Fibroblast of skin of back (primary cell): ENCODE measurements around the gene POU2AF1.
A peak's percentile ranks its signal among the peaks of the same experiment; 100 is the strongest.
"Not testable (repeated sequence)": the region's sequence is repeated elsewhere in the genome, so short reads cannot be mapped to it uniquely, and the experiment has no call there.

Experiments
- DNase-seq: peaks from one replicate; pipeline ENCODE4 v3.0.0-alpha.2; 2013

Gene POU2AF1

DNA sequence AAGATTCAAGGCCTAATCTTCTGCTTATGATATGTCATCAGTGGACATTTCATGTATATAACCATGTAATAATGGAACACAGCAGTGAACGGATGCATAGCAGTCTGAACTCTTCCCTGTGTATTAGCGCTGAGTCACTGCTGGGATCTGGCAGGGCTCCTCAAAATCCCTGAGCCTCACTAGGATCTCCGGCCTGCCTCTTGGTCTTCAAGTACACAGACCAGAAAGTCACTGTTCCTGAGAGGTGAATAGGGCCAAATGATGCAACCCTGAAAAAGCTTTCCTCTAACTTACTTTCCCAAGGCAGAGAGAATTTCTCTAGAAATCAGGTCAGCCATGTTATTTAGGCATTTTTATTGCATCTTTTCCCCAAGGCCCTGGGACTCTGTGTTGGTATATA is 35.0 kb downstream of the POU2AF1 start:
- peak; percentile 43 for DNase-seq

DNA sequence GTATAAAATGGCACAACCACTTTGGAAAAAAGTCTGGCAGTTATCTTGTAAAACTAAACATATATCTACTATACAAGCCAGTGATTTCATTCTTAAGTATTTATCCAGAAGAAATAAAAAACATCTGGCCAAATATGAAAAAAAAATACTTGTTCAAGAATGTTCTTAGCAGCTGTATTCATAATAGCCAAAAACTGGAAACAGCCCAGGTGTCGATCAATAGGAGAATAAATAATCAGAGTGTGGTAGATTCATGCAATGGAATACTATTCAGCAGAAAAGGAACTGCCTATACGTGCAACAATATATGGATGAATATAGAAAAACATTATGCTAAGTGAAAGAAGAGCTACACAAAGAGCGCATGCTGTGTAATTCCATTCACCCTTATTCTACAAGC is 36.7 kb downstream of the POU2AF1 start:
- no peak for DNase-seq

DNA sequence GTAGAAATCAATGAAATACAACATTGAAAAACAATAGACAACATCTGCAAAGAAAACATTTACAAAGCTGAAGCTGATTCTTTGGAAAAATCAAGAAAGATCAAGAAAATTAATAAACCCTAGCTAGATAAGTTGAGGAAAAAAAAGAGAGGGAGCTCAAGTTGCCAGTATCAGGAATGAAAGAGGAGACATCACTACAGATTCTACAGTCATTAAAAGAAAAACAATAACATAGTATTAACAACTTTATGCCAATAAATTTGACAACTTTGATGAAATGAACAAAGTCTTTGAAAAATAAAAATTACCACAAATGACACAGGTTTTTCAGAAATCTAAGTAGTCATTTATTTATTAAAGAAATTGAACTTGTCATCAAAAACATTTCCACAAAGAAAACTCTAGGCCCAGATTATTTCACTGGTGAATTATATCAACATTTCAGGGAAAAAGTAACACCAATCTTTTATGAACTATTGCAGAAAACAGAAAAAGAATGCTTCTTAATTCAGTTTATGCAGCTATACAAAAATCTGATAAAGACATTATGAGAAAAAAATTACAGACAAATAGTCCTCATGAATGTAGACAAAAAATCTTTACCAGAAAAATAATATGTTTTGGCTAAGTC is 39.2 kb downstream of the POU2AF1 start:
- no peak for DNase-seq

DNA sequence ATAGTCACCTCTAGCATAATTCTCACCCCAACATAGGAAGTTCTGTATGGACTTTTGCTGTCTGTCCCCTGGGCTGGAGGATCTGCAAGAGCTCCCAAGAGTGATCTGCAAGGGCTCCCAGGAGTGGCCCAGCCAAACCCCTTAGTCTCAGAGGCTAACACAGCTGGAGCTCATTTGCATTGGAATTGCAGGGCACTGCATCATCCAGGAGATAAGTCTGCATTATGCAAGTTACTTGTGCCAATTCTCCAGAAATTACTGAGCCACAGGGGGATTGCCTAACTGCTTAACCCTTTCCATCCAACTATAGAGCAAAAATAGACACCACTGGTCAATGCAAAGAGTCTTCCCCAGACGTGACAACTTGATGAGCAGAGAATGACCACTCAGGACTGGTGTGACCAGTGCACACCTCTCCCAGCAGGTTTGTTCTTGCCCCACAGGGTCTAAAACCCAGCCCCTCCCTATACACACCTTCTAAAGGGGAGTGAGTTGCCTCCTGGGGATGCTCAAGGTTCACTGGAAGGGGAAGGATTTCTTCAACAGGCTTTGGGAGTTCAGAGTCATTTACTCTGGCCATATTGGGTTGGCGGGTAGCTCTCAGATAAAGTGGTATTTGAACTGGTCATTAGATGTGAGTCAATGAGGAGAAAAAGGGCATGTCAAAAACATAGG is 42.4 kb downstream of the POU2AF1 start:
- DNase-seq, result peak; percentile 9

DNA sequence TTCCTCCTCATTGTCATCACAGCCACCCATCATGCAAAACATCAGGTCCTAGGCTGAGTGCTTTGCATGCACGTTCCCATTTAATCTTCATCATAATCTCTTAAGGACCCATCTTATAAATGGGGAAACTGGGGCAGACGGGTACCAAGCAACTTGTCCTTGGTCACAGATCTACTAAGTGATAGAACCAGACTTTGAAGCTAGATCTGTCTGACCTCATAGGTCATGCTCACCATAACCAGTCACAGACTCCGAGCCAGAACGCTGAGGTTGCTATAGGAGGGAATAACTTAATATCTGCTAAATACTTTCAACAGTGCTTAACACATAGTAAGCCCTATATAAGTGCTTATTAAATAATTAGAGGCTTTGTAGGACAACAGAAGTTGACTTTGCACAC is 43.0 kb downstream of the POU2AF1 start:
- no peak for DNase-seq

DNA sequence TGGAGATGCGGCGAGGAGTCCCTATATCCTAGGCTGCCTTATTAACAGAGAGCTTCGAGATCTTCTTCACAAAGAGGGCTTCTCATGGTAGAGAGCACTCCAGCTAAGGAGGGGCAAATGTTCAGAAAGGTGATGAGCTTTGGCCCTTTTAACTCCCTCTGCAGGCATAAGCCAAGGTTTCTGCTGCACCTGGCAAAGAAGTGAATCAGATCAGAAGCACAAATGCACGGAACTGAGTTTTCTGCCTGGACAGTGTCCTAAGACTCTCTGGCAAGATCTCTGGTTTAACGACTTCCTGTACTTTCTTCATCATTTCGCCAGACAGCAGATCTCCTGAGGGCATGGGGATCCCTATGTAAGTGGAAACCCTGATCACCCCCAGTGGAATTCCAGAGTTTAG is 43.5 kb downstream of the POU2AF1 start:
- no peak for DNase-seq

DNA sequence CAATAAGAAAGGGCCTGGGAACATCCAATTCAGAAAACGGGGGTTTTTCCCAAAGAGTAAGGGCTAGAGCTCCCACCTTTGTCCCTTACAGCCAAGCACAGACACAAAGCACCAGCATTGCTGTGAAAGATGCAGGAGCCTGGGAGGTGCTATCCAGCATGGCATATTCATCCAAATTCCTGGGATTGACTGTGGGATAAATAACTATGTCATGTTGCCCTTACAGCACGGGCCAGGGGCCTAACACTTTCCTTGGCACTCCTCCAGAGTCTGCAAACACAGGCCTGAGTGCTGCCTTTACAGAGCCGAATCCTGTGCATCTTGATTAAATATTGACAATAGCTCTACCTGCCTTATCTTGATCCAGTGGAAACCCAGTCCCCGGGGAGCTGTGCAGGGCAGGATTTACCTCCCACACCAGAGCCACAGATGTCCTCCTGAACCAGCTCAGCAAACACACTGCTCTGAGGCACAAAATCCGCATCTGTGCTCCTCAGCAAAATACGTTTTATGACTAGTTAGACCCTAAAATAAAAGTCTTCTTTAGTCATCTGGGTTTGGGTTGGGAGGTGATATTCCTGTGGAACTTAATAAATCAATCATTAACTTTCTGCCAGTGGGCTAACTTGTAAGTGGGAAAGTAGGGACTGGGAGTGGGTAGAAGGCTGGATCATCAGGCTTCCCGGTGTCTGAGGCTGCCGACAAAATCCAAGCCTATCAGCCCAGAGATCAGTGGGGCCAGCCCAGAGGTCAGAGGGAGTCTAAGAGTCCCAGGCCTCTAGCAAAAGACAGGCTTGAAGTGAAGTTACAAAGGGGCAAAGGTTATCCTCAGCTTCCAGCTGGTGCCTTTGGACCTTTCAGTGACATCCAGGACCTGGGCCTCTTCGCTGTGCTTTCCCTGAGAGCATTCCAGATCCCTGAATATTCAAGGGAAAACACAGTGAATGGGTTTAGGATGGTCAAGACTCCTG is 44.3 kb downstream of the POU2AF1 start:
- DNase-seq, result no peak

DNA sequence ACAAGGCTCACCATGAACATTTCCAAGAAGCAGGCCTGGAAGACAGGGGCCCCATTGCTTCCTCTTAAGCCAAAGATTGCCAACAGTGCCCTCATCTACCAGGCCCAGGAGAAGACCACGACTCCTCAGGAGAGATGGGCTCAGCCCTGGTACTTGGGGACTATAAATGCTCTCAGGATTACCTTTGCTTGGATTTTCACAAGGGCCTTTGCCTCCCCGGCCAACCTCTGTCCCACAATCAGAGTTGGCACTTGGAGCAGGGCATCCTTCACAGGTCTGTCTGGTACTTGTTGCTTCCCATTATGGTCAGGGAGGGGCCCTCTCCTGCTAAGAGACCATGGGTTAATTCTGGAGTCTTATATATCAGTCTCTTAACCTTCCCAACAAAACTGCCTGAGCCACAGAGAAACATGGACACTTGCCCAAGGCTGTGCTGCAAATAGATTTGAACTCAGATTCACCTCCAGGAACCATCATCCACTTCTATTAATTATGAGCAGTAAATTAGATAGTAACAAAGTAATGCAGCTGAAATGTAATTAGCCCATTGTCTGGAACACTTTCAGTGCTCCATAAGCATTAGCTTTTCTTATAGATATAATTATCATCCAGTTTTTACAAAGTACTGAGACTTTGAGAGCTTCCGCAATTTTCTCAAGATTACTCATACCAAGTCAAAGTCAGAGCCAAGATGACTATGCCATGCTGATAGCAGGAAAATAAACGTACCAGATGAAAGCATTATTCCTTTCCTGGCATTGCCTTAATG is 47.2 kb downstream of the POU2AF1 start:
- DNase-seq, result no peak

DNA sequence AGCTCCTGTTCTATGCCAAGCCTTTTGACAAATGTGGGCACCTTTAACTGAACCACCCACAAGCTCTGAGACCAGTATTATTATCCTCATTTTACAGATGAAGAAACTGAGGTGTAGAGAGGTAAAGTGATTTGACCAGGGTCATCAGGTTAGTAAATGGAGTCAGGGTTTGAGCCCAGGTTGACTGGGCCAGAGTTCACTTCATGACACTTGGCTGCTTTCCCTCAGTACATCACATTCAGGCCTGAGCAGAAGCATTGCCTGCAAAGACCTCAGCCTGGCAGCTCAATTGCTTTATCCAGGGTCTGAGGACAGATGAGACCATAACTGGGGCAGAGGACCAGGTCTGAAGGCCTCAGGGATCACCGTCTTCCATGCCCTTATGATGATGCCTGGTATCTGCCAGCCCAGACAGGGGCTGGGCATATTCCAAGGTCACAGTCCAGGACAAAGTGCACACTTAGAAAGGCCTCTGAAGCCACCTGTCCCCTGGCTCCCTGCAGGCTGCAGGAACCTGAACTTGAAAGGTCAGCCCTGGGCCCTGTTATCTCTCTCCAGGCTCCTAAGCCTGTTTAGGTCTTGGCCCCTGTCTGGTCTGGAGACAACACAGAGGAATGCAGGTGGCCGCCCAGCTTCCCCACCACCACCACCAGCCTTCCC is 48.7 kb downstream of the POU2AF1 start:
- no peak for DNase-seq

DNA sequence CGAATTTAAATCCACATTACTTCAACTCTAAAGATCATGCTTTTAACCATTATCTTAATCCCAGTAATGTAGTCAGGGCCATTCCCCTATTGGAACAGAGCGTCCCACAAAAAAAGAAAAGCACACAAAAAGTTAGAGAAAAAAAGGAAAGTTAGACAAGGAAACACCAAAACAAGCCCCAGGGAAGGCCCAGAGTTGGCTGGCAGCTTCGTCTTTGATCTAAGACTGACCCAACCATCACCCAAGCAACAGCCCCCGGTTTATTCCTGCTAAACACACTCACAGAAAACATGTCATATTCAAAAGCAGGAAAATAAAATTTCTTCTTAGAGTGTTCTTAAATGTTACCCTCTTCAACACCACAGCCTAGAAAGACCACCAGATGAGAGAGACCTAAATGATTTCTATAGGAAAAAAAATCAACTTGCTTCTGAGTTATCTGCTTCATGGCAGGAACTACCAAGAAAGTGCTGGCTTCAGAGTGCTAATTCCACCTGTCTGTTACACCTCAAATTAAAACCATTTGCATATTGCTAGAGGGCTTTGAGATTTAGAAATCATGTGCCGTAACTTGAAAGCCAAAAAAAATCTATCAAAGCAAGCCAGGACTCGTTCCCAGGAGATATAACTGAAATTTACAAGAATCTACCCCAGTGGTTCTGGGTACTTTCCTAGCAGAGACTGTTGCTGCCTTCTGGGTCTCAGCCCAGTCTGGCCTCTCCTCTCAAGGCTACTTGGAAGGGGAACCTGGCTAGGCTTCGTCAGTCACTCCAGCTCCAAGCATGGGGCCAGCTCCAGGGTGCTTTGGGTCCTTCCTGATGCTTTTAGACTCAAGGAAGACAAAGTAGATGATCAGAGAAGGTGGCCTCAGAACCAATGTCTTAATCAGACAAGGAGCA is 49.5 kb downstream of the POU2AF1 start:
- no peak for DNase-seq

DNA sequence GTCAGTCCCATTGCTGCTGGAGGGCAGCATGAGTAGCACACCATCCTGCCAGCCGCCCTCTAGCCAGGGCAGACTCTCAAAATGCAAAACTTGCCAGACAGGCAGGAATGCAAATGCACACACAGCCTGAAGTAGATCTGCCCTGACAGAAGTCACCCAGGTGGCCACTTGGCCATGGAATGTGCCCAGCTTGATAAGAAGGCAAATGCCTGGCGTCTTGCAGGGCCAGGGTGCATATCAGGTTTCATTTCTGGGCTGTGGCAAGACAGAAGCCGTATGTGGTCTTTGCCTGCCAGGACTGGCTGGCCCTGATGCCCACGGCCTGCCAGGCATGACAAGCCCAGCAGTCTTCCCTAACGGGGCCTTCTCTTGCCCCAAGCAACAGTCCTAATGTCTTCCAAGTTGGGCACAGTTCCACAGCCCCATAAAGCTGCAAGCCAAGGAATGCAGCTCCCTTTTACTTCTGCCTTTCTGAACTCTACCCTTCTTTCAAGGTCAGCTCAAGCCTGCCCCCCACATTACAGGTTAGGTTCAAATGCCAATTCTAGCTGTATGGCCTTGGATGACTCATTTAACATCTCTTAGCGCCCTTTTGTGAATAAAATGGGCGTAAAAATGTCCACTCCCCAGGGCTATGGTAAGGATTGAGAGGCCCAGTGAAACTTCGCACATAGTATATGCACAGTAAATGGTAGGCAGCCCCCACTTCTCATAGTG is 51.0 kb downstream of the POU2AF1 start:
- DNase-seq, result no peak

DNA sequence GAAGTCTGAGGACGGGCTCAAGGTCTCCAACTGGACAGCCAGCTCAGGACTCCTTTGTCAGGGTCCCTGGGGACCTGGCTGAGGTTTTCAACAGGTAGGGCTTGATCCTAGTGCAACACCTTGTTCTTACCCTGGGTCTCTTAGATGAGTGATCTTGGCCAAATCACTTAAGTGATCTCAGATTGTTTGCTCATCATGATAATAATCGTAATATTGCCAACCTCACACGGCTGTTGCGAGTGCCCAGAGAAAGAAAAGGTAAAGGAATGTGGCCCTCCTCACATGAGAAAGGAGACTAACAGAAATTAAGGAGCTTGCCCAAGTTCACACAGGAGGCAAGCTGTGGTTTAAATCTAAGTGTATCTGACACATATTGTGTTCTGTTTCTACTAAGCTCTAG is 52.3 kb downstream of the POU2AF1 start:
- no peak for DNase-seq

DNA sequence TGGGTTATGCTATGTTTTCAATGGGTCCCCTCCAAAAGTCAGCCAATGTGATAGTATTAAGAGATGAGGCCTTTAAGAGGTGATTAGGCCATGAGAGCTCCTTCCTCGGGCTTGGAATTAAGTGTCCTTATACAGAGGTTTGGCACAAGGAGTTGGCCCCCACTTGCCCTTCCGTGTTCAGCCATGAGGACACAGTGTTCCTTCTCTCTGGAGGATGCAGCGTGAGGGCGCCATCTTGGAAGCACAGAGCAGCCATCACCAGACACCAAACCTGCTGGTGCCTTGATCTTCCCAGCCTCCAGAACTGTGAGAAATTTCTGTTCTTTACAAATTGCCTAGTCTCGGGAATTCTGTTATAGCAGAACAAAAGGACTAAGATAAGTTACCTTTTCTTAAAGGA is 53.8 kb downstream of the POU2AF1 start:
- DNase-seq, result no peak

DNA sequence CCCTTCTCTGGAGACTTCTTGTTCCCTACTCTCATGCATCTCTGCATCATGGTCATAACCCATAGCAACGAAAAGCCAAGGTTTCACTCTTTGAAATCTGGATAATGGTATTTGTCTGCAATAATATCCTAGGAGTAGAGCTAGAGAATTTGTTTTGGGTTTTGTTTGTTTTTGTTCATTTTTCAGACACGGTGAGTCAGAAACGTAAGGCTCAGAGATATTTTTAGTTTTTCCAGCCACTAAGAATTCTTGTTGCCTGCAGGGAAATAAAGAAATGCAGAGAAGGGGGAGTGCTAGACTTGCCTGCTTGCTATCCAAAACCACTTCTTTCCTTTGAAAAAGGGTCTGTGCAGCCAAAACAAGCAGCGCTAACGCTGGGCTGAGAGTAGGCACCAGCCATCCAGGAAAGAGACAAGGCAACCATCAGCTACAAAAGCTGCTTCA is 54.8 kb downstream of the POU2AF1 start:
- DNase-seq, result peak; percentile 37

DNA sequence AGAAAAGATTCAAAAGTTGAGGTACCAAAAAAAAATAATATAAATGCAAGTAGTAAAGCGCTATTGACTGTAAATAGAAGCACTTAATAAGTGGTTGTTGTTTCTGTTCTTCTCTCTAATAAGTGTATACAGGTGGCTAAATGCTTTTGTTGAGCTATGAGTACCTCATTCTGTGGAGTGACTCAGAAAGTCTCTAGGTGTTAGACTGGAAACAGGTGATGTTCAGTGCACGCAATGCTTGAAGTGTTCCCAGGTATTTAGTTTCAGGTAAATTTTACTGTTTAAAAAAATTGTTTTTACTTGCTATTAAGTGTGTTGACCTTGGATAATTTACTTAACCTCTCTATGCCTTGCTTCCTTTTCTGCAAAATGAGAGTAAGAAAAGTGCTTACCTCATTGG is 56.5 kb downstream of the POU2AF1 start:
- no peak for DNase-seq

DNA sequence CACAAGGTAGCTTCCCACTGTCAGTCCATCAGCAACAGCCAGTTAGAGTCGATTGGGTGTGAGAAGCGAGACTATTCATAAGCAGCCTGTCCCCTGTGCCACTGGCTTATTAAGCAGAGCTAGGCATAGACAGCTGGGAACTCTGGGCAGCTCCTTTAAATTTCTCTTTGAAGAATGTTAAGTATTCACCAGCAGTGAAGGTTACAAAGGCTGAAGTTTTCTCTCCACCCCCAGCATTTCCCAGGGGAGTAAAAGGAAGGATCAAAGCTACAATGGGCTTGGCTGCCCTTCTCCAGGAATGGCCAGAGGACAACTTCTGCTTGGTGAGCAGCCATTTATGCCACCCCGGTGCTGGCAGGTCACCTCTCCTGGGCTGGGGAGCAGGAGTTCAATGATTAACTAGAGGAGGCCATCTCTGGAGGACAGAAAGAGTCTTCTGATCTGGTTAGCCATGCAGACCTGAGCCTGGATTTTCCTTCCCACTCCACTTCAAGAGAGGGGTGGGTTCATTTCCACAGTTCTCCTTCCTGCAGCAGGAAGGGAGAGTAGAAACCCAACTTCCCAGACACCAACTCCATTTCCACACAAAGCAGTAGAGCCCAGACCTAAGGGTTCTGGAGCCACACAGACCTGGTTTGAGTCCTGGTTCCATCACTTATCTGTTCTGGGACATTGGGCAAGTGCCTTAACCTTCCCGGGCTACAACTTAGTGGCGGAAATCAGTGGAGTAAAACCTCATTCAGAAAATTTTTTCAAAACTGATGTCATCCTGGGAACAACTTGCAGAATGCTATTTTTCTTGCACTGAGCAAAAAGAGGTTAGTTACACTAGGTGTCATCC is 58.1 kb downstream of the POU2AF1 start:
- peak; percentile 6 for DNase-seq

DNA sequence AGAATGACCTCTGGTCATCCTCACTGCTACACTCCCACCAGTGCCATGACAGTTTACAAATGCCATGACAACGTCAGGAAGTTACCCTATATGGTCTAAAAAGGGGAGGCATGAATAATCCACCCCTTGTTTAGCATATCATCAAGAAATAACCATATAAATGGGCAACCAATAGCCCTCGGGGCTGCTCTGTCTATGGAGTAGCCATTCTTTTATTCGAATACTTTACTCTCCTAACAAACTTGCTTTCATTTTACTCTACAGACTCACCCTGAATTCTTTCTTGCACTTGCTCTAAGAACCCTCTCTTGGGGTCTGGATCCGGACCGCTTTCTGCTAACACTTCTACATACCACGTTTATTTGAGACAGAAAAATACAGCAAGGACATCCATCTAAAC is 58.9 kb downstream of the POU2AF1 start:
- DNase-seq, result not testable (repeated sequence)

DNA sequence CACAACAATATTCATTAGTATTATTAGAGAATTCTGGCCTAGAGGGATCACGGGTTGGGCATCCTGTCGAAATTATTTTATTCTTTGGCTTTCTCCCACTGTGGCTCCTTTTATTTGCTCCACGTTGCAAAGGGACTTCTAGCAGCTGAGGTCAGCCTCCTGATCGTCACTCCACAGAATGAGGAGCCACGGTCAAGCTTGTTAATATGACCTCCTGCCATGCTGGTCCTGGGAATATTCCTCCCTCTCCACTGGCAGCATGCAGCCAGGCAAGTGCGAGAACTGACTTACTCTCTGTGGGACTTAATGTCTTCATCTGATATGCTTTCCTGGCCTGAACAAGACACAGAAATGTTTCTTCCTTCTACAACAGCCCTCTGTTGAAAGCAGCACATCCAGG is 59.8 kb downstream of the POU2AF1 start:
- no peak for DNase-seq

DNA sequence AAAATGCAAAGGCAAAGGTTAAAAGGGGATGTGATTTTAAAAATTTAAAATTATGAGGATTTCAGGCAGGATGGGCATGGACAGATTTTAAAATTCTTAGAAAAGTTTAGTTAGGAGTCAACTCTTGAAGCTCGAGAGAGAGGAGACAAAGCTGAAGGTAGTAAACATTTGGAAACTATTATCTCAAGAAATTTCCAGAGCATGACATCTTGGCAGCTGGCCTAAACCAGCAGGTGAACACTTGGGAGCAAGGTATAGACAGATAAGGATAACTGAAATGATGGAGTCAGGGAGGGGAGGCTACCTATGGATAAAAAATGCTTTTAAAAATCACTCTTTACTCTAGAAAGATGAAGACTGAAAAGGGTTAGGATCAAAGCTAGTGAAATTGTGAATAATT is 67.0 kb downstream of the POU2AF1 start:
- DNase-seq, result no peak
